Mesothelial cell of epicardium (in vitro differentiated cells): ENCODE results near the gene NEDD9. TPM values are rescaled to one million over a fixed set of nuclear protein-coding genes. Genes with fewer than 3 reads are reported as not detected.

Experiments
- DNase-seq, 2 experiments: peaks; one replicate each; pipeline ENCODE4 v3.0.0; 2021; ENCODE audit warnings: low spot score in 2 of 2; ENCODE audit not compliant: unreplicated experiment in 2 of 2
- H3K27ac Mint-ChIP-seq: 2 replicates; pipeline ENCODE4 v1.8.0; 2021; ENCODE audit warnings: mixed read lengths
- H3K27me3 Mint-ChIP-seq: 2 replicates; pipeline ENCODE4 v1.8.0; 2021; ENCODE audit warnings: low read depth, mixed read lengths
- H3K36me3 Mint-ChIP-seq: 2 replicates; pipeline ENCODE4 v1.8.0; 2021; ENCODE audit warnings: mixed read lengths
- H3K4me1 Mint-ChIP-seq: 2 replicates; pipeline ENCODE4 v1.8.0; 2021; ENCODE audit warnings: mixed read lengths
- H3K4me3 Mint-ChIP-seq: 2 replicates; pipeline ENCODE4 v1.8.0; 2021; ENCODE audit warnings: mild to moderate bottlenecking, moderate library complexity, mixed read lengths
- H3K9me3 Mint-ChIP-seq: 2 replicates; pipeline ENCODE4 v1.8.0; 2021; ENCODE audit warnings: mixed read lengths
- total RNA-seq: library from RNA; stranded (reverse); gene quantifications from 3 replicates; pipeline ENCODE4 v1.2.1, GENCODE V29; 2021
- TF ChIP-seq, protein P1 (sequence below): fragments of 200-600 bp; sonication (generic); IDR thresholded peaks from one replicate; pipeline ENCODE4 v1.5.0; 2021; ENCODE audit warnings: antibody characterized with exemption; ENCODE audit not compliant: unreplicated experiment

NEDD9 gene
- total RNA-seq, 1 donor from 2014 or later: 28.6 TPM

DNA sequence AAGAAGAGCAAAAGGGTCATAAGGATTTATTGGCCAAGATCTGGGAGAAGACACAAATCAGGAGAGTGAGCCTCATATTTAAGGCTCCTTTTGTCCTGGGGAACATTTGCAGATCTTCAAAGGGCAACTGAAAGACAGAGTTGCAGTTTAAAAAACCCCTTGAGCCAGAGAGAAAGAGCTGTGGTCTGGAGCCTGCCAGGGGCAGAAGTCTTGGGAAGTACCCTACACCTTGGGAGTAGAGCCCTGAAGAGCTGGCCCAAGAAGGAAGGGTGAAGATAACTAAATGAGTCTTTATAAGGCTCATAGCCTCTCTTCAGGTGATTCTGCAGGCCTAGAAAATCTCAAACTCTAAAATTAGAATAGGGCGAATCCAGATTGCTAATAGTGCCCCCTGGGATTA is 81.0 kb downstream of the NEDD9 start:
- Mint-ChIP-seq H3K36me3 (no peaks in the 10 kb centered on the region), H3K27me3 (no peaks in the 10 kb centered on the region), H3K4me3 (no peak overlapping the region), H3K4me1 (peaks cover 9% of the 10 kb centered on the region), H3K27ac (peak overlapping the region; percentile 43), H3K9me3 (peaks cover 4% of the 10 kb centered on the region)
- TF ChIP-seq, protein P1, sequence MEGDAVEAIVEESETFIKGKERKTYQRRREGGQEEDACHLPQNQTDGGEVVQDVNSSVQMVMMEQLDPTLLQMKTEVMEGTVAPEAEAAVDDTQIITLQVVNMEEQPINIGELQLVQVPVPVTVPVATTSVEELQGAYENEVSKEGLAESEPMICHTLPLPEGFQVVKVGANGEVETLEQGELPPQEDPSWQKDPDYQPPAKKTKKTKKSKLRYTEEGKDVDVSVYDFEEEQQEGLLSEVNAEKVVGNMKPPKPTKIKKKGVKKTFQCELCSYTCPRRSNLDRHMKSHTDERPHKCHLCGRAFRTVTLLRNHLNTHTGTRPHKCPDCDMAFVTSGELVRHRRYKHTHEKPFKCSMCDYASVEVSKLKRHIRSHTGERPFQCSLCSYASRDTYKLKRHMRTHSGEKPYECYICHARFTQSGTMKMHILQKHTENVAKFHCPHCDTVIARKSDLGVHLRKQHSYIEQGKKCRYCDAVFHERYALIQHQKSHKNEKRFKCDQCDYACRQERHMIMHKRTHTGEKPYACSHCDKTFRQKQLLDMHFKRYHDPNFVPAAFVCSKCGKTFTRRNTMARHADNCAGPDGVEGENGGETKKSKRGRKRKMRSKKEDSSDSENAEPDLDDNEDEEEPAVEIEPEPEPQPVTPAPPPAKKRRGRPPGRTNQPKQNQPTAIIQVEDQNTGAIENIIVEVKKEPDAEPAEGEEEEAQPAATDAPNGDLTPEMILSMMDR: no peak
- no peak for DNase-seq

DNA sequence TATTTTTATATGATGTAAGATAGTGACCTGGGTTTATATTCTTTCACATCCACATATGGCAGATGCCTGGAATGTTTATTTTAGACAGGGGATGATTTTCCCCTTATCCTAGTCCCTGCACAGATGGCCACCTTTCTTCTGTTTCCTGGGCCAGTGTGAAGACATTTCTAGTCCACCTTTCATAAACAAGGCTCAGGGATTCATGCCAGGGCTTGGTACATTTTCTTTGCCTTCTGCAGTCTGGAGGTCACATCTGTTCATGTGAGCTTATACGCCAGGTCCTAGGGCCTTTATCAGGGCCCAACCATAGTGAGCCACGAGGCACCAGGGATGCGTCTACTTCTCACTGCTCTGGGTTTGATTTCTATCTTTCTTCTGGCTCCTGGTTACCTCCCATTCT is 82.9 kb downstream of the NEDD9 start:
- Mint-ChIP-seq H3K36me3 (no peaks in the 10 kb centered on the region), H3K9me3 (no peaks in the 10 kb centered on the region), H3K4me1 (peaks cover 9% of the 10 kb centered on the region), H3K27ac (no peak overlapping the region), H3K27me3 (no peaks in the 10 kb centered on the region), H3K4me3 (no peak overlapping the region)
- no peak for DNase-seq
- TF ChIP-seq, protein P1: no peak

DNA sequence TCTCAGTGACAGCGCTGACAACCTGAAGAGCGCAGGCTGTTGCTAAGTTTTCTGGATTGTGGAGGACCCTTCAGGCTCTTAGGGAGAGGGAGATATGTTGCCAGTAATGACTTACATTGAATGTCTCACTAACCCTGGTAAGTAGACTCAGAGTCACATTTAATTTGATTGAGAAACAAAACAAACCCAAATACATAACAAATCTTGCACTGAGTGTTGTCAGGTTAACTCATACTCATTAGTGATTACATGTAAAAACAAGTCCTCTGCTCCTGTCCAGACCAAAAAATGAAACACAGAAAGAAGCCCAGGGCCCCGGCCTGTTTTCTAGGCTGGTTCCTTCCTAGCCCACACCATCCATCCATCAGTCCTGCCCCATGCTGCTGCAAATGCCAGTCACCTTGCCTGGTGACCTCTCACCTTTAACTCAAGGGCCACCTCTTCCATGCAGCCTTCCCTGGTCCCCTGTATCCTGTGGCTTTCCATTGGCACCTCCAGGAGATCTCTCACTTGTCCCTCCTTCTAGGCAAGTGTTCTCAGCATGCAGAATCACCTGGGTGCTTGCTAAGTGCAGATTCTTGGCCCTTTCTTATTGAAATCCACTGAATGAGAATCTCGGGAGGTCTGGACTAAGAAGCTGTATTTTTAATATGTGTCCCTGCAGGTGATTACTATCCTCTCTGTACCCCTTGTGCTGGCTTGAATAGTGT is 86.2 kb downstream of the NEDD9 start:
- H3K4me1 Mint-ChIP-seq: peaks cover 9% of the 10 kb centered on the region
- TF ChIP-seq, protein P1: no peak
- H3K9me3 Mint-ChIP-seq: no peaks in the 10 kb centered on the region
- H3K4me3 Mint-ChIP-seq: no peak overlapping the region
- H3K27ac Mint-ChIP-seq: no peak overlapping the region
- no peaks in the 10 kb centered on the region for H3K36me3 Mint-ChIP-seq
- H3K27me3 Mint-ChIP-seq: no peaks in the 10 kb centered on the region
- no peak for DNase-seq

DNA sequence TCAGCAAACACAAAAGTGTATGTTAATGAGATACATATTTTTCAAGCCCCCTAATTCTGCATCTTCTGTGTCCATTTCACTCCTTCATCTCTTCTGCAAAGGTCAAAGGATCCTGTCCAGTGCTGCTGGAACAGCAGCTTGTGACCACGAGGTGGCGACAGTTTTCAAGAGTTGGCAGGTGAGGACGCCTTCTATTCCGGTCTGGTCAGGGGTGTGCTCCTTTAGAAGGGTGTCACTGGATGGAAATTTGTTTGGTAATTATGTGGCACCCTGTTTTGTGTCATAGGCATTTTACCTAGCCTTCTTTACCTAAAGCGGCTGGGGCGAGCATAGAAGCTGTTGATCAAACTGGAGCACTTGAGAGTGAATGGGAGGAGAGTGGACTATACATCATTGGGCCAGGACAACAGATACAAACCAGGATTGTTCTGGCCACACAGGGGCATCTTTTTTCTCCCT is 88.0 kb downstream of the NEDD9 start:
- no peak overlapping the region for H3K4me3 Mint-ChIP-seq
- peaks cover 10% of the 10 kb centered on the region for H3K4me1 Mint-ChIP-seq
- no peak overlapping the region for H3K27ac Mint-ChIP-seq
- DNase-seq: peak; percentile 45 to 71
- no peaks in the 10 kb centered on the region for H3K27me3 Mint-ChIP-seq
- TF ChIP-seq, protein P1: peak; percentile 83
- peaks cover 5% of the 10 kb centered on the region for H3K9me3 Mint-ChIP-seq
- no peaks in the 10 kb centered on the region for H3K36me3 Mint-ChIP-seq

DNA sequence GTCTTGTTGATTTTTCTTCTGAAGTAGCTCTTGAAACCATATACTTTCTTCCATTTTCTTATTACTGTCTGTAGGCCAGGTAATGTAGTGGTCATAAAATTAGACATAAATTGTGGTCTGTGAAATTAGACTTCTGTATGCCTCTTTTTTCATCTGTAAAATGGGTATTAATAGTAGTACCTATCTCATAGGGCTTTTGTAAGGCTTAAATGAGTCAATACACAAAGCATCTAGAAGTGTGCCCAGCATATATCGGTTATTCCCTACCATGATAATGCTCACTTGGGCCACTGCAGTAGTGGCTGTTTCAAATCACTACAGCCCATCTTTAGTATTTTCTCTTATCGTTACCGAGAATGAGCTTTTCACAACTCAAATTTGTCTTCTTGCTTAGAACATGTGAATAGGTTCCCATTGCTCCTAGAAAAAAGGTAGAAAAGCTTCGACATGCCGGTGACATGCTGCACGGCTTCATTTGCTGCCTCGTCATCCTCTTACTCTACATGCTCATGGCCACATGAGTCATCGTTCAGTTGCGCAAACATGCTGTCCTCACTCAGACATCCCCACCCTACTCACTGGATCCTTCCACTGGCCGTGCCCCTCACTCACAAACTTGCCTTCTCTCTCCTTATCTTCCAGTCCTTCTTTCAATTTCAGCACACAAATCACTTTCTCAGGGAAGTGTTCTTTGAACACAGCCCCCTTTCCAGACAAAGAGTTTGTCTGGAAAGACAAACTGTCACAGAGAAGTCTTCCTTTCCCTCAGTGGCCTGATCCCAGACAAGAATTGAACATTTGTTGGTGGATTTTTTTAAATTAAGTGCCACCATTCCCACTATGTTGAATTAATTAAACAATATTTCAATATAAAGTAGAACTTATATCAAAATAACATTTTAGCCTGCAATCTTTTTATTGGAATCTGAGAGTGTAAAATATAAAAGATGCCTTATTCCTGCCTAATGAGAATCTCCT is 88.8 kb downstream of the NEDD9 start:
- H3K9me3 Mint-ChIP-seq: peaks cover 5% of the 10 kb centered on the region
- H3K27me3 Mint-ChIP-seq: no peaks in the 10 kb centered on the region
- H3K27ac Mint-ChIP-seq: peak overlapping the region; percentile 28
- peaks cover 17% of the 10 kb centered on the region for H3K4me1 Mint-ChIP-seq
- no peak overlapping the region for H3K4me3 Mint-ChIP-seq
- no peaks in the 10 kb centered on the region for H3K36me3 Mint-ChIP-seq
- no peak for DNase-seq
- TF ChIP-seq, protein P1: no peak
